Stimulated activated CD4-positive, alpha-beta T cell treated with anti-CD3 and anti-CD28 coated beads, Interleukin-1b, Interleukin-23, amount 100 ng/mL, for 4 hours (primary cell): ENCODE results near the gene LRRC61.
"Not testable (repeated sequence)": the region's sequence is repeated elsewhere in the genome, so short reads cannot be mapped to it uniquely, and the experiment has no call there.

ENCODE experiments used
- DNase-seq, 2 donors: peaks; one replicate each; pipeline ENCODE4 v3.0.0-alpha.2; 2020; ENCODE audit warnings: low read depth in 2 of 2

LRRC61 gene

GRCh38 chr7:150383710-150384397 lies 60.7 kb downstream of the LRRC61 start:
- no peak for DNase-seq

- no peak for DNase-seq
Measured at GRCh38 chr7:150384406-150385301, 61.5 kb downstream of the LRRC61 start.

GRCh38 chr7:150385302-150385723 lies 62.2 kb downstream of the LRRC61 start:
- no peak for DNase-seq

- DNase-seq: not testable (repeated sequence)
Measured at GRCh38 chr7:150385884-150386283, 62.7 kb downstream of the LRRC61 start.
